Keratinocyte (primary cell): ENCODE measurements around the gene HTR2B. TPM values are rescaled to one million over a fixed set of nuclear protein-coding genes. Genes with fewer than 3 reads are reported as not detected.

Experiments
- DNase-seq: peaks from one replicate; pipeline ENCODE4 v3.0.0-alpha.2; 2011; ENCODE audit warnings: low read depth, missing footprints, low spot score
- FAIRE-seq: peaks from 2 replicates; lab custom pipeline; 2011; peaks lifted over from hg19 to GRCh38; lab: Jason Lieb, UNC
- H2AFZ ChIP-seq: 2 replicates; pipeline ENCODE4 v1.6.0; 2012; ENCODE audit warnings: low read length, control low read depth, inconsistent platforms; ENCODE audit not compliant: control insufficient read depth
- H3K27ac ChIP-seq: 2 replicates; pipeline ENCODE4 v1.5.1; 2011; ENCODE audit warnings: low read length; ENCODE audit not compliant: control insufficient read depth, insufficient read depth
- H3K27me3 ChIP-seq: 3 replicates; pipeline ENCODE4 v1.6.0; 2011; ENCODE audit warnings: low read length; ENCODE audit not compliant: control insufficient read depth, insufficient read depth; ENCODE audit errors: extremely low read depth
- H3K36me3 ChIP-seq, 2 experiments: 2 replicates in 1 of 2; 3 replicates in 1 of 2; pipeline ENCODE4 v1.5.1; 2011; ENCODE audit warnings: low read length in 2 of 2, mild to moderate bottlenecking in 1 of 2; ENCODE audit not compliant: control insufficient read depth in 2 of 2, insufficient read depth in 2 of 2; ENCODE audit errors: extremely low read depth in 1 of 2
- H3K4me1 ChIP-seq: 3 replicates; pipeline ENCODE4 v1.5.1; 2011; ENCODE audit warnings: low read length; ENCODE audit not compliant: control insufficient read depth, insufficient read depth; ENCODE audit errors: extremely low read depth
- H3K4me2 ChIP-seq: 3 replicates; pipeline ENCODE4 v1.6.0; 2011; ENCODE audit warnings: low read depth, low read length; ENCODE audit not compliant: control insufficient read depth, insufficient read depth; ENCODE audit errors: extremely low read depth
- H3K4me3 ChIP-seq, 3 experiments: fragments of 200-600 bp in 1 of 3; sonication (generic) in 1 of 3; 2 replicates in 2 of 3; 3 replicates in 1 of 3; pipeline ENCODE4 v1.5.1; 2011 to 2016; ENCODE audit warnings: low read length in 3 of 3, mild to moderate bottlenecking in 3 of 3, control low read depth in 2 of 3, inconsistent platforms in 1 of 3, low read depth in 1 of 3, mixed read lengths in 1 of 3, mixed run types in 1 of 3, moderate library complexity in 1 of 3; ENCODE audit not compliant: control insufficient read depth in 2 of 3, insufficient read depth in 2 of 3; ENCODE audit errors: extremely low read depth in 1 of 3
- H3K79me2 ChIP-seq: 2 replicates; pipeline ENCODE4 v1.6.0; 2012; ENCODE audit warnings: low read length; ENCODE audit not compliant: control insufficient read depth, insufficient read depth
- H3K9ac ChIP-seq: 3 replicates; pipeline ENCODE4 v1.6.0; 2011; ENCODE audit warnings: low read length; ENCODE audit not compliant: control insufficient read depth, insufficient read depth; ENCODE audit errors: extremely low read depth
- H3K9me1 ChIP-seq: 3 replicates; pipeline ENCODE4 v1.6.0; 2011; ENCODE audit warnings: low read length; ENCODE audit not compliant: control insufficient read depth, insufficient read depth; ENCODE audit errors: extremely low read depth
- H3K9me3 ChIP-seq: 2 replicates; pipeline ENCODE4 v1.5.1; 2012; ENCODE audit warnings: low read depth, low read length; ENCODE audit not compliant: control insufficient read depth
- H4K20me1 ChIP-seq: 3 replicates; pipeline ENCODE4 v1.6.0; 2011; ENCODE audit warnings: low read length; ENCODE audit not compliant: control insufficient read depth, insufficient read depth; ENCODE audit errors: extremely low read depth
- EZH2 ChIP-seq: IDR thresholded peaks from one replicate; pipeline ENCODE4 v1.6.1; 2012; ENCODE audit warnings: inconsistent platforms, mild to moderate bottlenecking, low read length, moderate library complexity
- dilution Hi-C: fragments of 300-500 bp; cut with MboI; formaldehyde crosslinking; loops from one replicate; pipeline ENCODE4 v1.7.0; 2020; ENCODE audit warnings: low sequenced_read_pairs; ENCODE audit not compliant: extremely low pct_ligation_motif_present
- polyA plus RNA-seq, 5 experiments: library from polyadenylated mRNA; depleted of rRNA in 3 of 5; stranded (reverse) in 3 of 5; stranded (forward) in 1 of 5; unstranded in 1 of 5; fragments of >200 nt; gene quantifications; 1 replicate in 1 of 5; 2 replicates in 3 of 5; 3 replicates in 1 of 5; pipeline versions ENCODE4 v1.2.1 to v1.2.3, GENCODE V29; 2011 to 2012; ENCODE audit warnings: missing spikeins in 2 of 5, low read depth in 1 of 5, low replicate concordance in 1 of 5
- TF ChIP-seq, protein P1 (sequence below), 3 experiments: IDR thresholded peaks in 1 of 3; conservative IDR thresholded peaks in 1 of 3; optimal IDR thresholded peaks in 1 of 3; 2 replicates in 2 of 3; 3 replicates in 1 of 3; pipeline versions ENCODE3 to v1.5.1; 2011; ENCODE audit warnings: low read length in 3 of 3, mild to moderate bottlenecking in 3 of 3, moderate library complexity in 2 of 3, control low read depth in 1 of 3, inconsistent platforms in 1 of 3; ENCODE audit not compliant: insufficient read depth in 2 of 3; ENCODE audit errors: extremely low read depth in 1 of 3

Gene HTR2B
- polyA plus RNA-seq, 1 donor (not counting 4 experiments of a cell fraction or from before 2014, with no cell fraction given), result not detected

DNA sequence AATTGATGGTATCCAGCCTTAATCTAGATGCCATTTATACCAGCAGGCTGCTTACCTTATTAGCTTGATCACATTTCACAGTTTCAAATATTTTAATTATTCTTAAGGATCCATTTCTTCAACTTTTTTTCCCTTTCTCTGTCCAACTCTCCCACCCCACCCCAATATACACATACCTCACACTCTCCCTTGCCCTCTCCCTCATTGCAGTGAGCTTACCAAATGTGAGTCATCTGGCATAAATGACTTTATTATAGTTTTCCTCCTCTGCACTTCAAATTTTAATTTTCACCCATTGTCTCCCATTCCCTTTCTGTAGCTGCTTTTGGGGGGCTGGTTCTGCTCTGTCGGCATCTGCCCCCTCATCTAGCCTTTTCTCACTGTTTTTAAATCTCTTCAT lies 12.9 kb downstream of the HTR2B start:
- dilution Hi-C loops, result no loop called here

DNA sequence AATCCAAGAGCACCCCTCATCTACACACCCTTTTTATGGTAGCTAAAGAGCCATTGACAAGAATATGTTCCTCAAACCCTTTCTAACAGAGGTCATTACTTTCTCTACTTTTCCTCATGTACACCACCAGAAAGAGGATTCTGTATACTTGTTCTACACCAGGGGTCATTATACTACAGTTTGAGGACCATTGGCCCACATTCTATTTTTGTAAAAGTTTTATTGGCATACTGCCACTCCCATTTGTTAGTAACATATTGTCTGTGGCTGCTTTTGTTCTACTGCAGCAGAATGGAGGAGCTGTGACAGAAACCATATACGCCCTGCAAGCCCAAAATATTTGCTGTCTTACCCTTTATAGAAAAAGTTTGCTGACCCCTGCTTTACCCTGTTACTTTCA lies 14.3 kb downstream of the HTR2B start:
- no peak overlapping the region for H3K9ac ChIP-seq
- H3K9me1 ChIP-seq, result no peaks in the 10 kb centered on the region
- no peak overlapping the region for H3K4me2 ChIP-seq
- dilution Hi-C loops, result no loop called here
- TF ChIP-seq EZH2, result no peak
- H3K27ac ChIP-seq, result no peak overlapping the region
- H4K20me1 ChIP-seq, result no peaks in the 10 kb centered on the region
- H3K4me1 ChIP-seq, result no peaks in the 10 kb centered on the region
- H3K4me3 ChIP-seq, result no peak overlapping the region
- H2AFZ ChIP-seq, result no peak overlapping the region
- H3K79me2 ChIP-seq, result peaks cover 6% of the 10 kb centered on the region
- DNase-seq (no peak), FAIRE-seq (no peak)
- H3K27me3 ChIP-seq, result no peaks in the 10 kb centered on the region
- H3K36me3 ChIP-seq, result peaks cover 3 to 14% of the 10 kb centered on the region in 2 experiments
- no peaks in the 10 kb centered on the region for H3K9me3 ChIP-seq

More for the DNA sequence above, 12.9 kb downstream of the HTR2B start:
- no peak for TF ChIP-seq EZH2
- TF ChIP-seq, protein P1, sequence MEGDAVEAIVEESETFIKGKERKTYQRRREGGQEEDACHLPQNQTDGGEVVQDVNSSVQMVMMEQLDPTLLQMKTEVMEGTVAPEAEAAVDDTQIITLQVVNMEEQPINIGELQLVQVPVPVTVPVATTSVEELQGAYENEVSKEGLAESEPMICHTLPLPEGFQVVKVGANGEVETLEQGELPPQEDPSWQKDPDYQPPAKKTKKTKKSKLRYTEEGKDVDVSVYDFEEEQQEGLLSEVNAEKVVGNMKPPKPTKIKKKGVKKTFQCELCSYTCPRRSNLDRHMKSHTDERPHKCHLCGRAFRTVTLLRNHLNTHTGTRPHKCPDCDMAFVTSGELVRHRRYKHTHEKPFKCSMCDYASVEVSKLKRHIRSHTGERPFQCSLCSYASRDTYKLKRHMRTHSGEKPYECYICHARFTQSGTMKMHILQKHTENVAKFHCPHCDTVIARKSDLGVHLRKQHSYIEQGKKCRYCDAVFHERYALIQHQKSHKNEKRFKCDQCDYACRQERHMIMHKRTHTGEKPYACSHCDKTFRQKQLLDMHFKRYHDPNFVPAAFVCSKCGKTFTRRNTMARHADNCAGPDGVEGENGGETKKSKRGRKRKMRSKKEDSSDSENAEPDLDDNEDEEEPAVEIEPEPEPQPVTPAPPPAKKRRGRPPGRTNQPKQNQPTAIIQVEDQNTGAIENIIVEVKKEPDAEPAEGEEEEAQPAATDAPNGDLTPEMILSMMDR (optimal IDR thresholded peaks at IDR 0.05 in 1 of 3, IDR thresholded peaks at IDR 0.05 in 1 of 3, conservative IDR thresholded peaks at IDR 0.05 in 1 of 3; ENCODE audit: extremely low read depth in 1 of 3, insufficient read depth in 2 of 3, low read length in 3 of 3), result no peak
- Histone ChIP-seq H3K27me3 (no peaks in the 10 kb centered on the region), H3K27ac (no peak overlapping the region), H3K9me3 (no peaks in the 10 kb centered on the region), H3K4me2 (no peak overlapping the region), H3K36me3 (peaks cover 3 to 14% of the 10 kb centered on the region in 2 experiments), H2AFZ (no peak overlapping the region), H3K4me3 (no peak overlapping the region), H3K9me1 (no peaks in the 10 kb centered on the region), H3K79me2 (peaks cover 2% of the 10 kb centered on the region), H3K4me1 (no peaks in the 10 kb centered on the region), H4K20me1 (no peaks in the 10 kb centered on the region), H3K9ac (no peak overlapping the region)
- DNase-seq (no peak), FAIRE-seq (no peak)

- Histone ChIP-seq H3K9ac (no peak overlapping the region), H4K20me1 (peaks cover 2% of the 10 kb centered on the region), H3K4me1 (no peaks in the 10 kb centered on the region), H3K9me3 (no peaks in the 10 kb centered on the region), H3K4me2 (no peak overlapping the region), H2AFZ (no peak overlapping the region), H3K79me2 (peaks cover 10% of the 10 kb centered on the region), H3K27me3 (no peaks in the 10 kb centered on the region), H3K27ac (no peak overlapping the region), H3K9me1 (no peaks in the 10 kb centered on the region), H3K36me3 (peaks cover 6 to 7% of the 10 kb centered on the region in 2 experiments), H3K4me3 (no peak overlapping the region)
- FAIRE-seq (peak; percentile 63), DNase-seq (no peak)
- TF ChIP-seq, protein P1 (optimal IDR thresholded peaks at IDR 0.05 in 1 of 3, IDR thresholded peaks at IDR 0.05 in 1 of 3, conservative IDR thresholded peaks at IDR 0.05 in 1 of 3; ENCODE audit: extremely low read depth in 1 of 3, insufficient read depth in 2 of 3, low read length in 3 of 3), result peak; percentile 49 to 72 (median 69)
- no peak for TF ChIP-seq EZH2
- dilution Hi-C loops, result no loop called here
Observed at GRCh38 chr2:231104115-231104713, 20.6 kb downstream of the HTR2B start.
